GM12878 (cell line): ENCODE results near the gene PODN. TPM values are rescaled to one million over a fixed set of nuclear protein-coding genes. Genes with fewer than 3 reads are reported as not detected.

ENCODE experiments used
- ATAC-seq: fragments of 200-7000 bp; cut with Tn5 transposase; 3 replicates; pipeline ENCODE4 v1.9.1; 2020; ENCODE audit warnings: mild to moderate bottlenecking, moderate library complexity
- BruUV-seq: library from RNA; stranded (reverse); fragments of 400-500 nt; replicated peaks from 2 replicates; lab custom pipeline; 2021; lab: Mats Ljungman, UMichigan
- CTCF ChIA-PET: fragments of 300-600 bp; sonication (Branson Sonifier 250); formaldehyde crosslinking; extraction: SDS; loops from one replicate; lab custom pipeline; 2021; ENCODE audit warnings: inconsistent platforms; lab: Yijun Ruan, JAX
- POLR2A ChIA-PET: fragments of 350-600 bp; formaldehyde crosslinking; extraction: SDS; loops from one replicate; lab custom pipeline; 2021; ENCODE audit warnings: inconsistent platforms; lab: Charles Lee
- RAD21 ChIA-PET: fragments of 300-600 bp; sonication (Branson Sonifier 250); formaldehyde crosslinking; loops from one replicate; lab custom pipeline; 2023; ENCODE audit warnings: antibody characterized with exemption; ENCODE audit not compliant: unreplicated experiment; lab: Charles Lee
- SMC1A ChIA-PET: fragments of 300-600 bp; sonication (Branson Sonifier 250); formaldehyde crosslinking; loops from one replicate; lab custom pipeline; 2023; ENCODE audit not compliant: unreplicated experiment, uncharacterized antibody; lab: Charles Lee
- DNase-seq: peaks from one replicate; pipeline ENCODE4 v3.0.0-alpha.2; 2011; ENCODE audit warnings: low read depth, low spot score
- FAIRE-seq: peaks from 3 replicates; lab custom pipeline; 2011; peaks lifted over from hg19 to GRCh38; lab: Jason Lieb, UNC
- H2AFZ ChIP-seq: 2 replicates; pipeline ENCODE4 v1.6.0; 2011; ENCODE audit warnings: low read depth, low read length, control low read depth; ENCODE audit not compliant: control insufficient read depth
- H3K27ac ChIP-seq: 2 replicates; pipeline ENCODE4 v1.5.1; 2011; ENCODE audit warnings: control low read depth; ENCODE audit not compliant: control insufficient read depth, insufficient read depth
- H3K27me3 ChIP-seq, 2 experiments: replicated peaks in 1 of 2; 2 replicates each; pipeline versions ENCODE4 v1.6.0 to v1.6.1; 2011; ENCODE audit warnings: low read length in 1 of 2; ENCODE audit not compliant: control insufficient read depth in 2 of 2, insufficient read depth in 2 of 2
- H3K36me3 ChIP-seq, 2 experiments: 2 replicates each; pipeline ENCODE4 v1.5.1; 2011; ENCODE audit warnings: low read length in 1 of 2; ENCODE audit not compliant: control insufficient read depth in 2 of 2, insufficient read depth in 2 of 2
- H3K4me1 ChIP-seq: 2 replicates; pipeline ENCODE4 v1.6.1; 2011; ENCODE audit warnings: mild to moderate bottlenecking, low read length, moderate library complexity, mixed read lengths; ENCODE audit not compliant: control insufficient read depth, insufficient read depth
- H3K4me2 ChIP-seq: 2 replicates; pipeline ENCODE4 v1.6.0; 2011; ENCODE audit warnings: control low read depth; ENCODE audit not compliant: control insufficient read depth, insufficient read depth
- H3K4me3 ChIP-seq: fragments of 200-600 bp; sonication (generic); 2 replicates; pipeline ENCODE4 v1.5.1; 2016
- H3K79me2 ChIP-seq: 2 replicates; pipeline ENCODE4 v1.6.0; 2011; ENCODE audit warnings: low read length; ENCODE audit not compliant: control insufficient read depth, insufficient read depth
- H3K9ac ChIP-seq: 2 replicates; pipeline ENCODE4 v1.8.0; 2011; ENCODE audit warnings: low read length, control low read depth, mixed read lengths; ENCODE audit not compliant: control insufficient read depth, insufficient read depth
- H3K9me3 ChIP-seq: replicated peaks from 3 replicates; pipeline ENCODE4 v1.5.1; 2011; ENCODE audit warnings: mild to moderate bottlenecking, low read length; ENCODE audit not compliant: control insufficient read depth, insufficient read depth
- H4K20me1 ChIP-seq: 2 replicates; pipeline ENCODE4 v1.6.0; 2011; ENCODE audit not compliant: control insufficient read depth, insufficient read depth
- ATF7 ChIP-seq: fragments of 450-650 bp; IDR thresholded peaks from 2 replicates; pipeline ENCODE4 v1.6.1; 2016; ENCODE audit warnings: low read depth, mild to moderate bottlenecking
- CHD1 ChIP-seq: IDR thresholded peaks from 2 replicates; pipeline ENCODE4 v1.6.1; 2012; ENCODE audit warnings: low read depth, low read length, improper control_type of control experiment
- CHD2 ChIP-seq: IDR thresholded peaks from 2 replicates; pipeline ENCODE4 v1.6.1; 2011; ENCODE audit warnings: low read depth, low read length, improper control_type of control experiment, borderline replicate concordance
- GABPA ChIP-seq: IDR thresholded peaks from 2 replicates; pipeline ENCODE4 v1.6.1; 2014; ENCODE audit warnings: antibody characterized with exemption, low read depth, mild to moderate bottlenecking, inconsistent platforms
- NR2F1 ChIP-seq: fragments of 450-650 bp; conservative IDR thresholded peaks from 2 replicates; pipeline ENCODE4 v1.6.1; 2017; ENCODE audit warnings: mild to moderate bottlenecking
- WGBS: methylation state at CpG from one replicate; pipeline ENCODE4 v1.1.6; 2016; ENCODE audit warnings: low lambda C conversion rate; ENCODE audit not compliant: insufficient replicate concordance, insufficient coverage; ENCODE audit errors: missing lambda C conversion rate; 5-methylcytosine and 5-hydroxymethylcytosine counted together
- in situ Hi-C: fragments of 300-500 bp; cut with MboI; formaldehyde crosslinking; loops from 9 replicates; pipeline ENCODE4 v1.14.3; 2018; ENCODE audit warnings: mixed read lengths
- intact Hi-C: fragments of 100-400 bp; cut with micrococcal nuclease; formaldehyde crosslinking; loops from one replicate; pipeline ENCODE4 v1.14.2; 2022; ENCODE audit not compliant: unreplicated experiment
- polyA plus RNA-seq, 11 experiments: library from polyadenylated mRNA; depleted of rRNA in 4 of 11; unstranded in 6 of 11; stranded (reverse) in 5 of 11; fragments of >200 nt; fragmentation: Nextera tagmentation in 4 of 11; fragmentation: Illumina TruSeq in 1 of 11; extraction: Ambion mirVana in 4 of 11; extraction: Trizol in 1 of 11; gene quantifications; 1 replicate in 1 of 11; 2 replicates in 10 of 11; pipeline versions ENCODE4 v1.2.1 to v1.2.3, GENCODE V29; 2011 to 2016; ENCODE audit warnings: inconsistent platforms in 2 of 11, missing spikeins in 2 of 11, low read depth in 1 of 11
- total RNA-seq, 4 experiments: library from RNA; depleted of rRNA in 3 of 4; stranded (reverse); fragments of >200 nt in 3 of 4; fragmentation: Illumina TruSeq in 1 of 4; extraction: Trizol in 1 of 4; gene quantifications; 2 replicates each; pipeline versions ENCODE4 v1.2.1 to v1.2.3, GENCODE V29; 2013 to 2021
- TF ChIP-seq, protein P1 (sequence below): IDR thresholded peaks from 2 replicates; pipeline ENCODE4 v1.6.1; 2011; ENCODE audit warnings: low read depth, low read length, improper control_type of control experiment, borderline replicate concordance
- TF ChIP-seq, protein P2 (sequence below): fragments of 450-650 bp; IDR thresholded peaks from 2 replicates; pipeline ENCODE4 v1.6.1; 2017; ENCODE audit warnings: mild to moderate bottlenecking, low read depth, inconsistent platforms; ENCODE audit not compliant: poor library complexity, severe bottlenecking
- TF ChIP-seq, protein P3 (sequence below): fragments of 450-650 bp; conservative IDR thresholded peaks from 2 replicates; pipeline ENCODE4 v1.6.1; 2017; ENCODE audit warnings: mild to moderate bottlenecking, moderate library complexity

PODN gene
- total and polyA plus RNA-seq, 10 of the 15 experiments (the other 5 are each of a cell fraction or from before 2014, with no cell fraction given): 0.10 TPM; not detected in 9

DNA sequence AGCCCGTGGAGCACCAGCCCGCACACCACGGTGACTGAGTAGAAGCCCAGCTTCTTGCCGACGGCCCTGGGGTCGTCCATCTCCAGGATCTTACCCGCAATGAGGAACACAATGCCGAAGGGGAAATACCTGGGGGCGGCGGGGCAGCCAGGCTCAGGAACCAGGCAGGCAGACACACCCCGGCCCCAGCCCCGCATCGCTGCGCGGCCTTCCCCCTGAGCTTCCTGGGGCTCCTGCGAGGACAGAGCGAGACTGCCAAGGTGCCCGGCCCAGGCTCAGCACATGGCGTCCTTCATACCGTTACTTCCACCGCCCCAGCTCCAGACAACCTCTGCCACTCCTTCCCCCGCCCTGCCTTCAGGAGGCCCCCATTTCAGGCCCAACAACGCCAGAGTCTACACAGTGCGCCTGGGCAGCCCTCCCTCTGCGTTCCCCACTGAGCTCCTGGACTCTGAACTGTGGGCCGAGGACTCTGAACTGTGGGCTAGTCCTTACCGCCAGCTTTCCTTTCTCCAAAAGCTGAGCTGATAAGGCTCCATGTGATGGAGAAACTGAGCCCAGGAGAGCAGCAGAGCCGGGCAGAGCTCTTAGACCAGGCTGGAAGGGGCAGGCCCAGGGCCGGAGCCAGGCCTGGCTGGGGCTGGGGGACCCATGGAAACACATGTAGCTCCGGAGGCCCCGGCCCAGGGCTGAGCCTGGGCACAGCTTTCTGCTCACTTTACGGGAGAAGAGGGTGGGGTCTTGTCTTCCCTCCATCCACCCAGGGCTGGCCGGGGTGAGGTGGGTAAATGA, 30.8 kb downstream of the PODN start:
- whole genome bisulfite sequencing: 54% methylated on average over 31 of the region's 33 CpGs
- intact Hi-C loops: no loop called here
- H3K9ac ChIP-seq: no peak overlapping the region
- no peaks in the 10 kb centered on the region; the same call in 2 of the 3 replicates for H3K9me3 ChIP-seq
- H2AFZ ChIP-seq: no peak overlapping the region
- CTCF ChIA-PET: no interaction called here
- H3K4me2 ChIP-seq: no peak overlapping the region
- H3K4me3 ChIP-seq: no peak overlapping the region
- TF ChIP-seq, protein P1, sequence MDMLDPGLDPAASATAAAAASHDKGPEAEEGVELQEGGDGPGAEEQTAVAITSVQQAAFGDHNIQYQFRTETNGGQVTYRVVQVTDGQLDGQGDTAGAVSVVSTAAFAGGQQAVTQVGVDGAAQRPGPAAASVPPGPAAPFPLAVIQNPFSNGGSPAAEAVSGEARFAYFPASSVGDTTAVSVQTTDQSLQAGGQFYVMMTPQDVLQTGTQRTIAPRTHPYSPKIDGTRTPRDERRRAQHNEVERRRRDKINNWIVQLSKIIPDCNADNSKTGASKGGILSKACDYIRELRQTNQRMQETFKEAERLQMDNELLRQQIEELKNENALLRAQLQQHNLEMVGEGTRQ: no peak
- TF ChIP-seq ATF7: no peak
- TF ChIP-seq CHD1: no peak
- no peak for TF ChIP-seq GABPA
- no peak for TF ChIP-seq NR2F1
- RAD21 ChIA-PET: no interaction called here
- ATAC-seq (no peak), DNase-seq (no peak), FAIRE-seq (no peak)
- no TSS peak for BruUV-seq
- POLR2A ChIA-PET: no interaction called here
- H3K4me1 ChIP-seq: no peaks in the 10 kb centered on the region
- no peaks in the 10 kb centered on the region; a peak in 1 of 4 replicates for H3K27me3 ChIP-seq
- in situ Hi-C loops: no loop called here
- SMC1A ChIA-PET: no interaction called here
- H4K20me1 ChIP-seq: no peaks in the 10 kb centered on the region
- no peak overlapping the region for H3K27ac ChIP-seq
- no peaks in the 10 kb centered on the region for H3K36me3 ChIP-seq
- no peaks in the 10 kb centered on the region for H3K79me2 ChIP-seq

DNA sequence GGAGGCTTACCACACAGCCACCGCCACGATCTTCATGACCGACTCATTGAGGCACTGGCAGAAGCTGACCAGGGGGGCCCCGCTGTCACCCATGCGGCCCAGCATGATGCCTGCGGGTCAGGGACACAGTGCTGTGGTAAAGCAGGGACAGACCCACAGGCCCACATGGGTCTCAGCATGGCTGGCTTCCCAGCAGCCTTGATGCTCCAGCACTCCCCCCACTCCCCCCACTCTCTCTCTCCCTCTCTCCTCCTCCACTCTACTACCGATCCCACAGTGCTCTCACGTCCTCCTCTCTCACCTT, 31.4 kb downstream of the PODN start:
- no peaks in the 10 kb centered on the region for H3K36me3 ChIP-seq
- intact Hi-C loops (no loop called here), in situ Hi-C loops (no loop called here)
- ChIA-PET RAD21 (no interaction called here), SMC1A (no interaction called here), CTCF (no interaction called here), POLR2A (no interaction called here)
- no peak overlapping the region for H3K4me2 ChIP-seq
- no peak for FAIRE-seq
- H3K9ac ChIP-seq: no peak overlapping the region
- no peak overlapping the region for H3K27ac ChIP-seq
- BruUV-seq: no TSS peak
- H3K4me1 ChIP-seq: no peaks in the 10 kb centered on the region
- DNase-seq: no peak
- no peak overlapping the region for H3K4me3 ChIP-seq
- no peak overlapping the region for H2AFZ ChIP-seq
- H3K79me2 ChIP-seq: no peaks in the 10 kb centered on the region
- ATAC-seq: no peak
- 42% methylated on average over 8 of the region's 8 CpGs for WGBS
- no peaks in the 10 kb centered on the region; a peak in 1 of 4 replicates for H3K27me3 ChIP-seq
- H3K9me3 ChIP-seq: peaks cover under 1% of the 10 kb centered on the region; the same call in 1 of the 3 replicates
- no peaks in the 10 kb centered on the region for H4K20me1 ChIP-seq
- TF ChIP-seq, protein P2, sequence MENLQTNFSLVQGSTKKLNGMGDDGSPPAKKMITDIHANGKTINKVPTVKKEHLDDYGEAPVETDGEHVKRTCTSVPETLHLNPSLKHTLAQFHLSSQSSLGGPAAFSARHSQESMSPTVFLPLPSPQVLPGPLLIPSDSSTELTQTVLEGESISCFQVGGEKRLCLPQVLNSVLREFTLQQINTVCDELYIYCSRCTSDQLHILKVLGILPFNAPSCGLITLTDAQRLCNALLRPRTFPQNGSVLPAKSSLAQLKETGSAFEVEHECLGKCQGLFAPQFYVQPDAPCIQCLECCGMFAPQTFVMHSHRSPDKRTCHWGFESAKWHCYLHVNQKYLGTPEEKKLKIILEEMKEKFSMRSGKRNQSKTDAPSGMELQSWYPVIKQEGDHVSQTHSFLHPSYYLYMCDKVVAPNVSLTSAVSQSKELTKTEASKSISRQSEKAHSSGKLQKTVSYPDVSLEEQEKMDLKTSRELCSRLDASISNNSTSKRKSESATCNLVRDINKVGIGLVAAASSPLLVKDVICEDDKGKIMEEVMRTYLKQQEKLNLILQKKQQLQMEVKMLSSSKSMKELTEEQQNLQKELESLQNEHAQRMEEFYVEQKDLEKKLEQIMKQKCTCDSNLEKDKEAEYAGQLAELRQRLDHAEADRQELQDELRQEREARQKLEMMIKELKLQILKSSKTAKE: no peak
- TF ChIP-seq, protein P3, sequence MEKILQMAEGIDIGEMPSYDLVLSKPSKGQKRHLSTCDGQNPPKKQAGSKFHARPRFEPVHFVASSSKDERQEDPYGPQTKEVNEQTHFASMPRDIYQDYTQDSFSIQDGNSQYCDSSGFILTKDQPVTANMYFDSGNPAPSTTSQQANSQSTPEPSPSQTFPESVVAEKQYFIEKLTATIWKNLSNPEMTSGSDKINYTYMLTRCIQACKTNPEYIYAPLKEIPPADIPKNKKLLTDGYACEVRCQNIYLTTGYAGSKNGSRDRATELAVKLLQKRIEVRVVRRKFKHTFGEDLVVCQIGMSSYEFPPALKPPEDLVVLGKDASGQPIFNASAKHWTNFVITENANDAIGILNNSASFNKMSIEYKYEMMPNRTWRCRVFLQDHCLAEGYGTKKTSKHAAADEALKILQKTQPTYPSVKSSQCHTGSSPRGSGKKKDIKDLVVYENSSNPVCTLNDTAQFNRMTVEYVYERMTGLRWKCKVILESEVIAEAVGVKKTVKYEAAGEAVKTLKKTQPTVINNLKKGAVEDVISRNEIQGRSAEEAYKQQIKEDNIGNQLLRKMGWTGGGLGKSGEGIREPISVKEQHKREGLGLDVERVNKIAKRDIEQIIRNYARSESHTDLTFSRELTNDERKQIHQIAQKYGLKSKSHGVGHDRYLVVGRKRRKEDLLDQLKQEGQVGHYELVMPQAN: no peak
- no peak for TF ChIP-seq CHD2
